ELR (cell line): ENCODE results near the gene EIF1AX.
"Not testable (repeated sequence)": the region's sequence is repeated elsewhere in the genome, so short reads cannot be mapped to it uniquely, and the experiment has no call there.

Experiments used
- DNase-seq: peaks from one replicate; pipeline ENCODE4 v3.0.0-alpha.2; 2015; ENCODE audit warnings: low read depth

Gene EIF1AX

GRCh38 chrX:20126833-20127232, 14.8 kb downstream of the EIF1AX start:
- not testable (repeated sequence) for DNase-seq

GRCh38 chrX:20124964-20125363, 16.7 kb downstream of the EIF1AX start:
- no peak for DNase-seq

- DNase-seq = no peak
Measured at GRCh38 chrX:20118065-20118824, 23.4 kb downstream of the EIF1AX start.

GRCh38 chrX:20116577-20117240, 24.9 kb downstream of the EIF1AX start, which contains the start of gene MAP7D2:
TSS of gene MAP7D2 (minus strand) at chrX:20116907. CDS start at chrX:20116879, 28 bp downstream.
- no peak for DNase-seq

- no peak for DNase-seq
Measured at GRCh38 chrX:20116087-20116576, 25.5 kb downstream of the EIF1AX start.

DNA sequence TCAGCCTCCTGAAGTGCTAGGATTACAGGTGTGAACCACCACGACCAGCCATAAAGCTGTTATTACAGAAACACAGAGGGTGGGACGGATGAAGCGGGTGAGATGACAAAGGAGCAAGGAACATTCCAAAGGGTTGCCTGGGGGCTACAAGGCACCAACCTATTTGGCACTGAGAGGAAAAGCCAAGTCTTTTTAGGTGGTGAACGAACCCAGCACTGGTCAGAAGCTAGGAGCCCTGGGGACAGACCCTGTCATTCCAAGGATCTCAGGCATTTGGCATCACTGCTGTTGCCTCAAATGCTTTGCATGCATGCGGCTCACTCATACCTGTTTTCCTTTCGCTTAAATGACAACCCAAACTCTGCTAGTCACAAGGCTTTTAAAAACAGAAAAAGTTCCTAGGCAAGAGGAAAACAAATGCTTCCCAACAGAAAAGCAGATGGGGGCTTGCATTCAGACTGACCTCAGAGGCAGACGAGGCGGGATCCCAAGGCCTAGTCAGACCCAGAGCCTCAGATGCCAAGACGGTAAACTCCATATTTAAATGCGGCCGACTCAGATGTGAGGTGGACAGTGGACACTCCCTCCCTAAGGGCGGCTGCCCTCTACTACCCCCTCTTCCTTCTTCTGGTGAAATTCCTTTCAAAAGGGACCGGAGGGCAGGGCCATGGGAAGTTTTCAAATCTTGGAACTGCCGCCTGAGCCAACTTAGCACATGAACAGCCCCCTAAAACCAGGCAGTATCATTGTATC, 29.4 kb downstream of the EIF1AX start:
- DNase-seq = no peak

DNA sequence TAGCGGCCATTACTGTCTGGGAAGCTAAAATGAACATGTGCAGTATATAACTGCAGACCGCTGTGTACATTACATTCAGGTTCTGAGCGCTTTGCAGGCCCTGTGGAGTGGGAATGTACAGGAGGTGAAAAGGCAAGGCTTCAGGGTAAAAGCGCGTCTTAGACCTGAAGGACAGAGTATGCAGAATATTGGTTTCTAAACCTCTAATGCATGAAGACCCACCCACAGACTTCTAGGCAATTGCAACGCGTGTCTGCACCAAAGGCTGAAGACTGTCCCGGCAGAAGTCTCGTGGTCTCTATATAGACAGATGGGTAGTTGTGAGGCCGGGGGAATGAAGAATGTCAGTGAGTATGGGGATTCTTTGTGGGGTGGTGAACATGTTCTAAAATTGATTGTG, 30.4 kb downstream of the EIF1AX start:
- DNase-seq = no peak

- DNase-seq = no peak
Measured at GRCh38 chrX:20101934-20102581, 39.6 kb downstream of the EIF1AX start.

- DNase-seq = no peak
Measured at GRCh38 chrX:20091499-20091898, 50.1 kb downstream of the EIF1AX start.

GRCh38 chrX:20089845-20090244, 51.8 kb downstream of the EIF1AX start:
- no peak for DNase-seq

DNA sequence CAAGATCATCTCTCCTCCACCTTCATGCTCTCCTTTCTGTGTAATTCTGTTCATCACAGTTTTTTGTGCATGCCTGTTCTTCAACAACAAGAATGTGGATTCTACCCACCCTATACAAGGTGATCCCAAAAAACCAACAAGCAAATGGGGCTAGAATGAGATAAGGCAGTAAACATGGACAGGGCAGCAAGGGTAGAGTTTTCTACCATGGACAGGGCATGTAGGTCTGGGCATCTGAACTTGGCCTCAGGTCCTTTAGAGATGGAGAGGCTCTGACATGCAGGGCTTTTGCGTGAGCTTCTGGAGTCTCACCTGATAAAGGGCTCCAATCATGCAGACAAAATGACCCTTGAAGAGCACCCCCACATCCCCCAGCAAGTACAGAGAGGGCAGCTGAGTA, 61.4 kb downstream of the EIF1AX start:
- no peak for DNase-seq
